ENCODE data around the gene GJB4. TPM values are rescaled to one million over a fixed set of nuclear protein-coding genes. Genes with fewer than 3 reads are reported as not detected.
A peak's percentile ranks its signal among the peaks of the same experiment; 100 is the strongest.

GJB4 gene
- total RNA-seq, 1 experiment from 2014 or later = 0.07 TPM

- H3K36me3 Mint-ChIP-seq = no peaks in the 10 kb centered on the region
- H3K27me3 Mint-ChIP-seq (ENCODE audit: low read depth) = peaks cover 57% of the 10 kb centered on the region
- no peak for ATAC-seq
- no peak for DNase-seq (ENCODE audit: low spot score)
- H3K4me1 Mint-ChIP-seq = peaks cover 7% of the 10 kb centered on the region; the same call in 1 of the 2 replicates
- H3K4me3 Mint-ChIP-seq = peak overlapping the region; percentile 61
- POLR2A ChIA-PET = no interaction called here
- TF ChIP-seq, protein P1, sequence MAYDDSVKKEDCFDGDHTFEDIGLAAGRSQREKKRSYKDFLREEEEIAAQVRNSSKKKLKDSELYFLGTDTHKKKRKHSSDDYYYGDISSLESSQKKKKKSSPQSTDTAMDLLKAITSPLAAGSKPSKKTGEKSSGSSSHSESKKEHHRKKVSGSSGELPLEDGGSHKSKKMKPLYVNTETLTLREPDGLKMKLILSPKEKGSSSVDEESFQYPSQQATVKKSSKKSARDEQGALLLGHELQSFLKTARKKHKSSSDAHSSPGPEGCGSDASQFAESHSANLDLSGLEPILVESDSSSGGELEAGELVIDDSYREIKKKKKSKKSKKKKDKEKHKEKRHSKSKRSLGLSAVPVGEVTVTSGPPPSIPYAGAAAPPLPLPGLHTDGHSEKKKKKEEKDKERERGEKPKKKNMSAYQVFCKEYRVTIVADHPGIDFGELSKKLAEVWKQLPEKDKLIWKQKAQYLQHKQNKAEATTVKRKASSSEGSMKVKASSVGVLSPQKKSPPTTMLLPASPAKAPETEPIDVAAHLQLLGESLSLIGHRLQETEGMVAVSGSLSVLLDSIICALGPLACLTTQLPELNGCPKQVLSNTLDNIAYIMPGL (CRISPR knock-in tag; IDR thresholded peaks at IDR 0.05) = no peak
- TF ChIP-seq JAZF1 (CRISPR knock-in tag; IDR thresholded peaks at IDR 0.05) (no peak), ETV6 (CRISPR knock-in tag; IDR thresholded peaks at IDR 0.05) (no peak)
- CTCF ChIA-PET = interaction anchor here (2.6 kb wide), 1 partner anchor 37 kb away, joined by 24 read pairs; no protein-coding TSS in a partner anchor
- no peaks in the 10 kb centered on the region for H3K9me3 Mint-ChIP-seq
- no peak overlapping the region for H3K27ac Mint-ChIP-seq
Observed at GRCh38 chr1:34780528-34780927, 21.0 kb downstream of the GJB4 start.

DNA sequence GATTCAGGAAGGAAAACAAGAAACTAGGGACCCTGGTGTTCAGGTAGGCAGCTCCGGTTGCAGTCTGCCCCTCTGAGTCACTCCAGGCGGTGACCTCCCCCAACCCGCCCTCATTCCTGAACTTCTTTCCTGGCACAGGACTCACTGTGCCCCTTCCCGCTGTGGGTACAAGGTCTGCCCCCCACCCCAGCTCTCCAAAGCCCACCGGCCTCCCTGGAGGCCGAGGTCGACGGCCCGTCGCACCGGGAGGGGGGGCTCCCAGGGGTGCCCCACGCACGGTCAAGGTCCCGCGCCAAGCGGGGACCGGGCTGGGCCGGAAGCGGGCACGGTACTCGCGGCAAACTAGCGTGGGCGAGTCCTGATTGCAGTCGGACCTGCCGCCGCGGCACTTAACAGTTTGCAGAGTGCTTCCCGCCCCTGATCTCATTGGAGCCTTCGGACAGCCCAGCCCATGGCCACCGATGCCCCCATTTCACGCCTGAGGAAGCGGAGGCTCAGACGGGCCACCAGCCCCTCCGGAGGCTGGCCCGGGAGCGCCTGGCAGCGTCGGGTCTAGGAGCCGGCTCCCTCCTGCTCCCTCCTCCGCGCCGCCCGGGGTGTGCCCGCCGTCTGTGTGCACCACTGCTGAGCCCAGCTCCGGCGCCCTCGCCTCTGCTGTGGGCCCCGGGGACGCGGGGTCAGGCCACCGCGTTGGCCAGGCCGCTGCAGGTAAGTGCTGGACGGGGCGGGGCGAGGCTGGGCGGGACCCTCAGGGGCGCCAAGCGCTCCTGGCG lies 21.7 kb downstream of the GJB4 start, which contains the start of gene GJB3:
Gene GJB3 (plus strand): TSS at position 144 of the 773 bp plus-strand sequence. CDS start 3,549 bp downstream, outside the sequence.
- CTCF ChIA-PET = interaction anchor here (0.8 to 2.6 kb wide), 7 partner anchors 22 to 85 kb away, joined by 3 to 24 read pairs (median 5); partner anchors contain the start of genes GJB4, GJB5 and SMIM12
- peaks cover 57% of the 10 kb centered on the region for H3K27me3 Mint-ChIP-seq (ENCODE audit: low read depth)
- DNase-seq (ENCODE audit: low spot score) = peak; percentile 61

More for the DNA sequence above, 21.7 kb downstream of the GJB4 start, which contains the start of gene GJB3:
- peak; percentile 58 for ATAC-seq
- no peaks in the 10 kb centered on the region for H3K9me3 Mint-ChIP-seq
- TF ChIP-seq, protein P2, sequence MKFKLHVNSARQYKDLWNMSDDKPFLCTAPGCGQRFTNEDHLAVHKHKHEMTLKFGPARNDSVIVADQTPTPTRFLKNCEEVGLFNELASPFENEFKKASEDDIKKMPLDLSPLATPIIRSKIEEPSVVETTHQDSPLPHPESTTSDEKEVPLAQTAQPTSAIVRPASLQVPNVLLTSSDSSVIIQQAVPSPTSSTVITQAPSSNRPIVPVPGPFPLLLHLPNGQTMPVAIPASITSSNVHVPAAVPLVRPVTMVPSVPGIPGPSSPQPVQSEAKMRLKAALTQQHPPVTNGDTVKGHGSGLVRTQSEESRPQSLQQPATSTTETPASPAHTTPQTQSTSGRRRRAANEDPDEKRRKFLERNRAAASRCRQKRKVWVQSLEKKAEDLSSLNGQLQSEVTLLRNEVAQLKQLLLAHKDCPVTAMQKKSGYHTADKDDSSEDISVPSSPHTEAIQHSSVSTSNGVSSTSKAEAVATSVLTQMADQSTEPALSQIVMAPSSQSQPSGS (CRISPR knock-in tag; IDR thresholded peaks at IDR 0.05; ENCODE audit: borderline replicate concordance, low read depth) = no peak
- TF ChIP-seq SP1 (CRISPR knock-in tag; conservative IDR thresholded peaks at IDR 0.05) (peak; percentile 41; the same call in 1 of the 2 replicates), NR3C1 (CRISPR knock-in tag; conservative IDR thresholded peaks at IDR 0.05; ENCODE audit: low read depth) (no peak), FOXP4 (CRISPR knock-in tag; IDR thresholded peaks at IDR 0.05) (0 out of 2 replicates have a peak, but pooled peaks have one; percentile 47), ZNF317 (CRISPR knock-in tag; IDR thresholded peaks at IDR 0.05; ENCODE audit: borderline replicate concordance, low read depth) (peak; percentile 23; the same call in 1 of the 2 replicates)
- TF ChIP-seq, protein P3, sequence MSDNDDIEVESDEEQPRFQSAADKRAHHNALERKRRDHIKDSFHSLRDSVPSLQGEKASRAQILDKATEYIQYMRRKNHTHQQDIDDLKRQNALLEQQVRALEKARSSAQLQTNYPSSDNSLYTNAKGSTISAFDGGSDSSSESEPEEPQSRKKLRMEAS (CRISPR knock-in tag; IDR thresholded peaks at IDR 0.05) = peak; percentile 67
- TF ChIP-seq, protein P4, sequence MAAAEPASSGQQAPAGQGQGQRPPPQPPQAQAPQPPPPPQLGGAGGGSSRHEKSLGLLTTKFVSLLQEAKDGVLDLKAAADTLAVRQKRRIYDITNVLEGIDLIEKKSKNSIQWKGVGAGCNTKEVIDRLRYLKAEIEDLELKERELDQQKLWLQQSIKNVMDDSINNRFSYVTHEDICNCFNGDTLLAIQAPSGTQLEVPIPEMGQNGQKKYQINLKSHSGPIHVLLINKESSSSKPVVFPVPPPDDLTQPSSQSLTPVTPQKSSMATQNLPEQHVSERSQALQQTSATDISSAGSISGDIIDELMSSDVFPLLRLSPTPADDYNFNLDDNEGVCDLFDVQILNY (CRISPR knock-in tag; IDR thresholded peaks at IDR 0.05) = 0 out of 2 replicates have a peak, but pooled peaks have one; percentile 24
- TF ChIP-seq, protein P1 (CRISPR knock-in tag; IDR thresholded peaks at IDR 0.05) = peak; percentile 91
- POLR2A ChIA-PET = no interaction called here
- peaks cover 7% of the 10 kb centered on the region; the same call in 1 of the 2 replicates for H3K4me1 Mint-ChIP-seq
- H3K4me3 Mint-ChIP-seq = peak within 1 kb of the TSS; percentile 68
- H3K27ac Mint-ChIP-seq = no peak within 1 kb of the TSS
- no peaks in the 10 kb centered on the region for H3K36me3 Mint-ChIP-seq
